GM12878 (cell line): ENCODE results near the gene FADS3. TPM values are rescaled to one million over a fixed set of nuclear protein-coding genes. Genes with fewer than 3 reads are reported as not detected.

ENCODE experiments used
- ASH2L ChIP-seq: fragments of 300-600, 200-600 bp; sonication (generic); IDR thresholded peaks from 2 replicates; pipeline ENCODE4 v1.6.1; 2017; ENCODE audit warnings: low read depth, mild to moderate bottlenecking, borderline replicate concordance
- ATF7 ChIP-seq: fragments of 450-650 bp; IDR thresholded peaks from 2 replicates; pipeline ENCODE4 v1.6.1; 2016; ENCODE audit warnings: low read depth, mild to moderate bottlenecking
- BMI1 ChIP-seq: fragments of 450-650 bp; IDR thresholded peaks from 2 replicates; pipeline ENCODE4 v1.6.1; 2016; ENCODE audit warnings: mild to moderate bottlenecking, moderate library complexity, borderline replicate concordance
- CBX5 ChIP-seq: sonication (generic); IDR thresholded peaks from 2 replicates; pipeline ENCODE4 v1.6.1; 2016; ENCODE audit warnings: low read depth, moderate library complexity, mild to moderate bottlenecking, inconsistent platforms
- CEBPZ ChIP-seq: fragments of 150-350 bp; IDR thresholded peaks from 2 replicates; pipeline ENCODE4 v1.6.1; 2016; ENCODE audit warnings: low read depth, low read length
- CHD2 ChIP-seq: IDR thresholded peaks from 2 replicates; pipeline ENCODE4 v1.6.1; 2011; ENCODE audit warnings: low read depth, low read length, improper control_type of control experiment, borderline replicate concordance
- CREB1 ChIP-seq: IDR thresholded peaks from 2 replicates; pipeline ENCODE4 v1.6.1; 2012; ENCODE audit warnings: low read depth, mild to moderate bottlenecking, inconsistent platforms
- CTCF ChIP-seq, 3 experiments: IDR thresholded peaks in 2 of 3; conservative IDR thresholded peaks in 1 of 3; 2 replicates each; pipeline ENCODE4 v1.5.1; 2011; ENCODE audit warnings: low read depth in 3 of 3, low read length in 3 of 3, mild to moderate bottlenecking in 3 of 3, control low read depth in 2 of 3, moderate library complexity in 2 of 3, inconsistent platforms in 1 of 3, mixed read lengths in 1 of 3; ENCODE audit not compliant: control insufficient read depth in 2 of 3, insufficient read depth in 1 of 3; ENCODE audit errors: extremely low read depth in 1 of 3
- ELK1 ChIP-seq: IDR thresholded peaks from 2 replicates; pipeline ENCODE4 v1.6.1; 2012; ENCODE audit warnings: low read depth, low read length, improper control_type of control experiment
- ETV6 ChIP-seq, 2 experiments: fragments of 450-650 bp in 1 of 2; IDR thresholded peaks in 1 of 2; conservative IDR thresholded peaks in 1 of 2; 2 replicates each; pipeline ENCODE4 v1.6.1; 2014; ENCODE audit warnings: antibody characterized with exemption in 1 of 2, borderline replicate concordance in 1 of 2, low read depth in 1 of 2, mild to moderate bottlenecking in 1 of 2, moderate library complexity in 1 of 2
- HDGF ChIP-seq: fragments of 450-650 bp; IDR thresholded peaks from 2 replicates; pipeline ENCODE4 v1.6.1; 2016; ENCODE audit warnings: antibody characterized with exemption
- KDM1A ChIP-seq: fragments of 200-600 bp; sonication (generic); IDR thresholded peaks from 2 replicates; pipeline ENCODE4 v1.6.1; 2016; ENCODE audit warnings: borderline replicate concordance
- LARP7 ChIP-seq: fragments of 450-650 bp; IDR thresholded peaks from 2 replicates; pipeline ENCODE4 v1.6.1; 2017; ENCODE audit warnings: mild to moderate bottlenecking
- NFYA ChIP-seq: IDR thresholded peaks from 2 replicates; pipeline ENCODE4 v1.6.1; 2011; ENCODE audit warnings: low read depth, mild to moderate bottlenecking, low read length, improper control_type of control experiment, borderline replicate concordance
- TAF1 ChIP-seq: IDR thresholded peaks from 2 replicates; pipeline ENCODE4 v1.6.1; 2011; ENCODE audit warnings: mild to moderate bottlenecking, low read depth, low read length, borderline replicate concordance
- USF1 ChIP-seq: IDR thresholded peaks from 2 replicates; pipeline ENCODE4 v1.6.1; 2011; ENCODE audit warnings: borderline replicate concordance, low read depth, mild to moderate bottlenecking, moderate library complexity, mixed read lengths, low read length; ENCODE audit not compliant: insufficient read depth; ENCODE audit errors: extremely low read length
- USF2 ChIP-seq: IDR thresholded peaks from 2 replicates; pipeline ENCODE4 v1.6.1; 2011; ENCODE audit warnings: low read depth, low read length, improper control_type of control experiment, borderline replicate concordance
- YY1 ChIP-seq: IDR thresholded peaks from 2 replicates; pipeline ENCODE4 v1.6.1; 2011; ENCODE audit warnings: low read depth, mild to moderate bottlenecking, low read length
- ZBED1 ChIP-seq: IDR thresholded peaks from 2 replicates; pipeline ENCODE4 v1.6.1; 2016; ENCODE audit warnings: borderline replicate concordance
- polyA plus RNA-seq, 11 experiments: library from polyadenylated mRNA; depleted of rRNA in 4 of 11; unstranded in 6 of 11; stranded (reverse) in 5 of 11; fragments of >200 nt; fragmentation: Nextera tagmentation in 4 of 11; fragmentation: Illumina TruSeq in 1 of 11; extraction: Ambion mirVana in 4 of 11; extraction: Trizol in 1 of 11; gene quantifications; 1 replicate in 1 of 11; 2 replicates in 10 of 11; pipeline versions ENCODE4 v1.2.1 to v1.2.3, GENCODE V29; 2011 to 2016; ENCODE audit warnings: inconsistent platforms in 2 of 11, missing spikeins in 2 of 11, low read depth in 1 of 11
- total RNA-seq, 4 experiments: library from RNA; depleted of rRNA in 3 of 4; stranded (reverse); fragments of >200 nt in 3 of 4; fragmentation: Illumina TruSeq in 1 of 4; extraction: Trizol in 1 of 4; gene quantifications; 2 replicates each; pipeline versions ENCODE4 v1.2.1 to v1.2.3, GENCODE V29; 2013 to 2021

FADS3 gene
- total and polyA plus RNA-seq, 10 of the 15 experiments (the other 5 are each of a cell fraction or from before 2014, with no cell fraction given), result 0.23 to 8.1 (median 4.2) TPM

- TF ChIP-seq USF1 (no peak), CREB1 (peak; percentile 43; the same call in 1 of the 2 replicates), BMI1 (no peak), LARP7 (peak; percentile 89), YY1 (peak; percentile 38; the same call in 1 of the 2 replicates), ASH2L (no peak), CEBPZ (no peak), ZBED1 (no peak), KDM1A (no peak), ATF7 (0 out of 2 replicates have a peak, but pooled peaks have one; percentile 13), USF2 (no peak), NFYA (no peak), TAF1 (peak; percentile 24; the same call in 1 of the 2 replicates), ETV6 (conservative IDR thresholded peaks at IDR 0.05 in 1 of 2, IDR thresholded peaks at IDR 0.05 in 1 of 2; ENCODE audit: borderline replicate concordance in 1 of 2, low read depth in 1 of 2) (no peak), CBX5 (no peak), ELK1 (no peak), CTCF (IDR thresholded peaks at IDR 0.05 in 2 of 3, conservative IDR thresholded peaks at IDR 0.05 in 1 of 3; ENCODE audit: control insufficient read depth in 2 of 3, extremely low read depth in 1 of 3, insufficient read depth in 1 of 3, low read depth in 3 of 3, low read length in 3 of 3) (peak in 2 of 3 experiments; percentile 9 to 14; a peak in 2 of 6 replicates), HDGF (peak; percentile 73; the same call in 1 of the 2 replicates), CHD2 (no peak)
Measured at GRCh38 chr11:61827571-61828378, 63.6 kb downstream of the FADS3 start, which contains the start of gene FADS2 (continued).
